PC-9 (cell line): ENCODE measurements around the gene DYSF. TPM values are rescaled to one million over a fixed set of nuclear protein-coding genes. Genes with fewer than 3 reads are reported as not detected.

Experiments used
- BruUV-seq: library from RNA; stranded (reverse); fragments of 400-500 nt; replicated peaks from 2 replicates; lab custom pipeline; 2021; lab: Mats Ljungman, UMichigan
- CTCF ChIA-PET: fragments of 300-600 bp; sonication (Branson Sonifier 250); formaldehyde crosslinking; loops from one replicate; lab custom pipeline; 2022; ENCODE audit warnings: antibody characterized with exemption; lab: Charles Lee
- POLR2A ChIA-PET: fragments of 300-600 bp; sonication (Branson Sonifier 250); formaldehyde crosslinking; loops from one replicate; lab custom pipeline; 2022; ENCODE audit warnings: antibody characterized with exemption; ENCODE audit not compliant: unreplicated experiment; lab: Charles Lee
- DNase-seq, 2 experiments: peaks; one replicate each; pipeline versions ENCODE4 v3.0.0 to v3.0.0-alpha.2; 2015 to 2022; ENCODE audit warnings: mixed read lengths in 1 of 2
- H2AFZ ChIP-seq: fragments of 200-600 bp; sonication (generic); 2 replicates; pipeline ENCODE4 v1.8.1; 2017; ENCODE audit warnings: antibody characterized with exemption
- H3F3A ChIP-seq: fragments of 200-600 bp; sonication (generic); 2 replicates; pipeline ENCODE4 v1.8.1; 2017; ENCODE audit warnings: antibody characterized with exemption, mild to moderate bottlenecking, low read depth; ENCODE audit not compliant: insufficient read depth
- H3K27ac ChIP-seq: fragments of 200-600 bp; sonication (generic); 2 replicates; pipeline ENCODE4 v1.6.1; 2016; ENCODE audit warnings: mixed run types
- H3K27me3 ChIP-seq: fragments of 200-600 bp; sonication (generic); 2 replicates; pipeline ENCODE4 v1.6.1; 2016; ENCODE audit warnings: low read depth, mixed run types; ENCODE audit not compliant: insufficient read depth
- H3K36me3 ChIP-seq: fragments of 200-600 bp; sonication (generic); 2 replicates; pipeline ENCODE4 v1.6.1; 2016; ENCODE audit warnings: low read depth, mixed run types
- H3K4me1 ChIP-seq: fragments of 200-600 bp; sonication (generic); replicated peaks from 2 replicates; pipeline ENCODE4 v1.6.1; 2016; ENCODE audit warnings: mixed run types; ENCODE audit not compliant: insufficient read depth
- H3K4me2 ChIP-seq: fragments of 200-600 bp; sonication (generic); 2 replicates; pipeline ENCODE4 v1.6.1; 2017; ENCODE audit warnings: mixed run types
- H3K4me3 ChIP-seq: fragments of 200-600 bp; sonication (generic); 2 replicates; pipeline ENCODE4 v1.6.1; 2016; ENCODE audit warnings: mixed run types
- H3K79me2 ChIP-seq: fragments of 200-600 bp; sonication (generic); 2 replicates; pipeline ENCODE4 v1.6.1; 2017; ENCODE audit warnings: low read depth, mixed run types
- H3K9me2 ChIP-seq: fragments of 200-600 bp; sonication (generic); 2 replicates; pipeline ENCODE4 v1.8.1; 2017; ENCODE audit warnings: mild to moderate bottlenecking; ENCODE audit not compliant: insufficient read depth
- H3K9me3 ChIP-seq: fragments of 200-600 bp; sonication (generic); 2 replicates; pipeline ENCODE4 v1.8.1; 2016; ENCODE audit warnings: low read depth; ENCODE audit not compliant: insufficient read depth
- H4K20me1 ChIP-seq: fragments of 200-600 bp; sonication (generic); 2 replicates; pipeline ENCODE4 v1.8.1; 2017; ENCODE audit not compliant: insufficient read depth
- EZH2 ChIP-seq: fragments of 200-600 bp; sonication (generic); IDR thresholded peaks from 2 replicates; pipeline ENCODE4 v1.8.0; 2017; ENCODE audit warnings: antibody characterized with exemption, low read depth
- intact Hi-C: fragments of 100-400 bp; cut with micrococcal nuclease; formaldehyde crosslinking; loops from one replicate; pipeline ENCODE4 v1.10.0; 2022; ENCODE audit not compliant: unreplicated experiment
- total RNA-seq: library from RNA; stranded (reverse); gene quantifications from 2 replicates; pipeline ENCODE4 v1.2.3, GENCODE V29; 2021
- TF ChIP-seq, protein P1 (sequence below): fragments of 200-600 bp; sonication (generic); conservative IDR thresholded peaks from 2 replicates; pipeline ENCODE4 v1.6.1; 2017; ENCODE audit warnings: mixed run types, antibody characterized with exemption, mild to moderate bottlenecking, moderate library complexity

The DYSF gene
- total RNA-seq, 1 experiment from 2014 or later, result 12.2 TPM

DNA sequence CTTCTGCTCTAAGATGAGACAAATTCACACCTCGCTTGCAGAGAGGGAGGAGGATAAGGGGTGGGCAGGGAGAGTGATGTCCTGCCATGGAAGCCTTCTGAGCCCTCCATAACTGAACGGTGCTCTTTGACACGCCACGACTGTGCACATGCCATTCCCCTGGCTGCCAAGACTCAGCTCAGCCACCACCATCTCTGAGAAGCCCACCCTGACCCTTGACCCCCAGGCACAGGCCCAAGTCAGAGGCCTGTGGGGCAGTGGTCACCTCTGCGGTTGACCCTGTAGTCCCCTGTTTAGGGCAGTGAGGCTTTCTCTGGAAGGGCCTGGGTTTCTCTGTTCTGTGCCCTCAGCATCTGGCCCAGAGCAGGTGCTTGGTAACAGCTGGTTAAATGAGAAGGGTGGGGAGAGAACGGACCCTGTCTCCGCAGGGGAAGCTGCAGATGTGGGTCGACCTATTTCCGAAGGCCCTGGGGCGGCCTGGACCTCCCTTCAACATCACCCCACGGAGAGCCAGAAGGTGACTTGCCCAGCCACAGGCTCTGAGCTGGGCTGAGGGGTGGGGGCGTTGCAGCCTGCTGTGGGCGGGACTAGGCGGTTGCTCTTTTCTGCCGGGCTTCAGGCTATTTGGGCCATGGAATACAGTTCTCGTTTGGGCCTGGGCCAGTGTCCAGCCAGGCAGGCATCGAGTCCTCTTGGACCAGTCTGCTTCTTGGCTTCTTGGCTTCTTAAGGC is 215.1 kb downstream of the DYSF start:
- Histone ChIP-seq H3K27ac (no peak overlapping the region), H3K36me3 (no peaks in the 10 kb centered on the region), H2AFZ (no peak overlapping the region), H3K9me2 (no peaks in the 10 kb centered on the region), H3K9me3 (no peaks in the 10 kb centered on the region), H3F3A (no peaks in the 10 kb centered on the region), H4K20me1 (no peaks in the 10 kb centered on the region), H3K4me2 (no peak overlapping the region), H3K27me3 (no peaks in the 10 kb centered on the region), H3K79me2 (no peaks in the 10 kb centered on the region), H3K4me3 (no peak overlapping the region), H3K4me1 (no peaks in the 10 kb centered on the region)
- TF ChIP-seq, protein P1, sequence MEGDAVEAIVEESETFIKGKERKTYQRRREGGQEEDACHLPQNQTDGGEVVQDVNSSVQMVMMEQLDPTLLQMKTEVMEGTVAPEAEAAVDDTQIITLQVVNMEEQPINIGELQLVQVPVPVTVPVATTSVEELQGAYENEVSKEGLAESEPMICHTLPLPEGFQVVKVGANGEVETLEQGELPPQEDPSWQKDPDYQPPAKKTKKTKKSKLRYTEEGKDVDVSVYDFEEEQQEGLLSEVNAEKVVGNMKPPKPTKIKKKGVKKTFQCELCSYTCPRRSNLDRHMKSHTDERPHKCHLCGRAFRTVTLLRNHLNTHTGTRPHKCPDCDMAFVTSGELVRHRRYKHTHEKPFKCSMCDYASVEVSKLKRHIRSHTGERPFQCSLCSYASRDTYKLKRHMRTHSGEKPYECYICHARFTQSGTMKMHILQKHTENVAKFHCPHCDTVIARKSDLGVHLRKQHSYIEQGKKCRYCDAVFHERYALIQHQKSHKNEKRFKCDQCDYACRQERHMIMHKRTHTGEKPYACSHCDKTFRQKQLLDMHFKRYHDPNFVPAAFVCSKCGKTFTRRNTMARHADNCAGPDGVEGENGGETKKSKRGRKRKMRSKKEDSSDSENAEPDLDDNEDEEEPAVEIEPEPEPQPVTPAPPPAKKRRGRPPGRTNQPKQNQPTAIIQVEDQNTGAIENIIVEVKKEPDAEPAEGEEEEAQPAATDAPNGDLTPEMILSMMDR, result no peak
- TF ChIP-seq EZH2, result no peak
- ChIA-PET CTCF (no interaction called here), POLR2A (no interaction called here)
- no TSS peak for BruUV-seq
- intact Hi-C loops, result no loop called here
- DNase-seq, result no peak

DNA sequence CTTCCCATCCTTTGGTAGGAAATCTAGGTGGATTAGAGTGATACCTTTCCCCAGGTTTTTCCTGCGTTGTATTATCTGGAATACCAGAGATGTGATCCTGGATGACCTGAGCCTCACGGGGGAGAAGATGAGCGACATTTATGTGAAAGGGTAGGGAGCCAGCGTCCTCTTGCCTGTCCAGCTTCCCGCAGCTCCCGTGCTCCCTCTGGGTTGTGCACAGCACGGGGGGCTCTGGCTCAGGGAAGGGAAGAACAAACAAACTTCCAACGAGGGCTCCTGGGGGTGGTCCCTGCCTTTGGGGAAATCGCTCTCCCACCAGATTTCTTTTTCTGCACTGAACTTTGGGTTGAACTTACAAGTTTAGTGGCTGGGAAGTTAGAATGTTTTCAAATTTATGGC is 215.7 kb downstream of the DYSF start:
- Histone ChIP-seq H3K27ac (no peak overlapping the region), H3K9me2 (no peaks in the 10 kb centered on the region), H3K79me2 (no peaks in the 10 kb centered on the region), H2AFZ (no peak overlapping the region), H3K9me3 (no peaks in the 10 kb centered on the region), H3K27me3 (no peaks in the 10 kb centered on the region), H4K20me1 (no peaks in the 10 kb centered on the region), H3F3A (no peaks in the 10 kb centered on the region), H3K36me3 (no peaks in the 10 kb centered on the region), H3K4me2 (no peak overlapping the region), H3K4me3 (no peak overlapping the region), H3K4me1 (no peaks in the 10 kb centered on the region)
- no TSS peak for BruUV-seq
- intact Hi-C loops, result no loop called here
- TF ChIP-seq, protein P1, result no peak
- no peak for TF ChIP-seq EZH2
- DNase-seq, result no peak
- POLR2A ChIA-PET, result no interaction called here
- CTCF ChIA-PET, result no interaction called here

DNA sequence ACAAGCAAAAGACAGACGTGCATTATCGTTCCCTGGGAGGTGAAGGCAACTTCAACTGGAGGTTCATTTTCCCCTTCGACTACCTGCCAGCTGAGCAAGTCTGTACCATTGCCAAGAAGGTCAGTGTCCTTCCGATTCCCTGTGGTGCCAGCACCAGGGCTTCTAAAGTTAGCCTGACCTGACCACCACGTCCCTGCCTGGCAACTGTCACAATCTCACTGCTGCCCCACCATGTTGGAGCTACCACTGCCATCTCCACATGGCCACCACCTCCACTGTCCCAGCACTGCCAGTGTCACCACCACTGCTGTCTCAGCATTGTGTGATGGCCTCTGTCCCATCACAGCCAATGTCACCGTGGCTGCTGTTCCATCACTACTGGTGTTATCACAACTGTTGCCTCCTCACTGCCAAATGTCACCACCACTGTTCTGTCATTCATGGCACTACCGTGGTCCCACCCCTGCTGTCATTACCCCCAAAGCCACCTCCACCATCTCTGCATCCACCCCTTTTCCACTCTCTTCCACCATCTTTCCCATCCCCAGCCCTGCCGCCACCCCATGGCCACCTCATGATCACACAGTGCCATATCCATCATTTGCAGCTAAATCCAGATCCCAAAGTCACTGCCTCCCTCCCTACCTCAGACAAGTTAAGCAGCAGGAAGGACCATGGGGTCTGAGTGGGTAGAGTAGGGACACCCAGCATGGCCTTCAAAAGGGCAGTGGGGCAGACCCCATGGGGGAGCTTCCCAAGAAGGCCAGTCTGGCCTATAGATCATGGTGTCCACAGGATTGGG is 216.5 kb downstream of the DYSF start:
- Histone ChIP-seq H3K9me3 (no peaks in the 10 kb centered on the region), H4K20me1 (no peaks in the 10 kb centered on the region), H3K4me1 (no peaks in the 10 kb centered on the region), H3K9me2 (no peaks in the 10 kb centered on the region), H3F3A (no peaks in the 10 kb centered on the region), H2AFZ (no peak overlapping the region), H3K36me3 (no peaks in the 10 kb centered on the region), H3K27me3 (no peaks in the 10 kb centered on the region), H3K4me2 (no peak overlapping the region), H3K4me3 (no peak overlapping the region), H3K27ac (no peak overlapping the region), H3K79me2 (no peaks in the 10 kb centered on the region)
- no peak for TF ChIP-seq EZH2
- TF ChIP-seq, protein P1, result no peak
- no TSS peak for BruUV-seq
- no peak for DNase-seq
- ChIA-PET POLR2A (no interaction called here), CTCF (no interaction called here)
- intact Hi-C loops, result no loop called here
